Right lobe of liver (tissue), 6 donors: ENCODE measurements around the gene CD81. TPM values are rescaled to one million over a fixed set of nuclear protein-coding genes. Genes with fewer than 3 reads are reported as not detected.
A peak's percentile ranks its signal among the peaks of the same experiment; 100 is the strongest.

ENCODE experiments used
- ATAC-seq, 4 donors: fragments of 200-7000 bp; cut with Tn5 transposase; one replicate each; pipeline ENCODE4 v1.9.1; 2020; ENCODE audit warnings: mild to moderate bottlenecking in 4 of 4, moderate library complexity in 4 of 4
- DNase-seq, 3 donors: peaks; one replicate each; pipeline ENCODE4 v3.0.0-alpha.2; 2020
- H3K27ac ChIP-seq, 3 donors: fragments of 200-600 bp; one replicate each; pipeline ENCODE4 v1.8.0; 2022
- H3K27me3 ChIP-seq, 2 donors: fragments of 200-600 bp; one replicate each; pipeline ENCODE4 v1.8.0; 2022
- H3K36me3 ChIP-seq, 4 donors: fragments of 200-600 bp; sonication (generic) in 1 of 4; one replicate each; pipeline versions ENCODE4 v1.5.1 to v1.8.0; 2017 to 2022; ENCODE audit warnings: control low read depth in 1 of 4
- H3K4me1 ChIP-seq, 4 donors: fragments of 200-600 bp; sonication (generic) in 1 of 4; one replicate each; pipeline versions ENCODE4 v1.5.1 to v1.8.0; 2017 to 2022; ENCODE audit warnings: control low read depth in 1 of 4
- H3K4me3 ChIP-seq, 3 donors: fragments of 200-600 bp; one replicate each; pipeline ENCODE4 v1.8.0; 2022
- H3K9me3 ChIP-seq, 4 donors: fragments of 200-600 bp; sonication (generic) in 1 of 4; one replicate each; pipeline versions ENCODE4 v1.5.1 to v1.8.0; 2017 to 2022; ENCODE audit warnings: control low read depth in 1 of 4
- CTCF ChIP-seq, 4 donors: fragments of 200-600 bp in 3 of 4; fragments of 450-650 bp in 1 of 4; IDR thresholded peaks; one replicate each; pipeline versions ENCODE4 v1.5.1 to v1.8.0; 2016 to 2022; ENCODE audit warnings: antibody characterized with exemption in 4 of 4, mild to moderate bottlenecking in 2 of 4
- POLR2A ChIP-seq: fragments of 450-650 bp; IDR thresholded peaks from one replicate; pipeline ENCODE4 v1.6.1; 2017; ENCODE audit warnings: antibody characterized with exemption, mild to moderate bottlenecking
- WGBS: methylation state at CpG from one replicate; pipeline ENCODE4 v1.1.6; 2018; ENCODE audit warnings: low coverage, low lambda C conversion rate; ENCODE audit not compliant: insufficient coverage; ENCODE audit errors: missing lambda C conversion rate; 5-methylcytosine and 5-hydroxymethylcytosine counted together
- intact Hi-C, 2 donors: fragments of 100-400 bp; cut with DNase I; formaldehyde crosslinking; loops; one replicate each; pipeline versions ENCODE4 v1.11.2 to v1.14.1; 2022
- small RNA-seq, 2 experiments: library from RNA; depleted of rRNA; stranded (forward); fragments of <200 nt; gene quantifications; one replicate each; pipeline ENCODE3, GENCODE V24; 2016
- total RNA-seq, 6 experiments: library from RNA; depleted of rRNA in 2 of 6; stranded (reverse); fragments of >200 nt in 2 of 6; fragmentation: NEBNext Ultra II Directional in 3 of 6; extraction: Animal tissue kit (Norgen Biotek cat#: 25700) in 3 of 6; gene quantifications; one replicate each; pipeline versions ENCODE4 v1.1.0 to v1.2.4, GENCODE V29; 2016 to 2023
- donor health status: DM: no; HTN: yes; CAD: no.
- donor health status: DM: no; HTN: no; CAD: no.
- donor health status: DM: no; HTN: no; CAD: no.
- donor health status: DM: no; HTN: yes; CAD: no.
- donor health status: DM: no; HTN: yes; CAD: no.

Gene CD81
- total RNA-seq, 6 experiments from 2014 or later, result 433 to 721 (median 528) TPM

DNA sequence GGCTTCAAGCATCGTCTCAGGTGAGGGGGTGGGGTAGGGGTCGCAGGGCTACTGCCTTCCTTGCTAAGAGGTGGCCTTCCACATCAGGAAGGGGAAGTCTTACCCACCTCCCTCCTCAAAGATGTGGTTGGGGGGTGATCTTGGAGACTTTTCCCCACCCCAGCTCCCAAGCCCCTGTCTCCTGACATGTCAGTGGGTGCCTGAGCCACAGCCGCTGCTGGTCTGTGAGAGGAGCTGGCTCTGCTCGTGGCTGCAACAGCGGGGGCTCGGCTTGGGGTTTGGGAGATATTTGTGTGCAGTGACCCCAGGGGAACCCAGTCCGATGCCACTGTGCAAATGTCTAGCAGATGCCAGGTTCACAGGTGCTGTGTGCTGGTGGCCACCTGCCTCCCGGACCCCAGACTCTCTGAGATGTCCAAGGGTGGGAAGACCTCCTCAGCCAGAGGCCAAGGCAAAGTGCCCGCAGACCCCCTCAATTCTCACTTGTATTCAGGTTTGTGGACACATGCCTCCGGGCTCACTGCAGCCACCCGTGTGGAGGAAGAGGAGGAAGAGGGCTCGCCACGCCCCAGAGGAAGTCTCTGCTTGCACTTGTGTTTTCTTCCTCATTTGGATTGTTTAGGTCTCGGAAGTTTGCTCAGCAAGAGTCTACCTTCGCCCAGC, 69.6 kb downstream of the CD81 start:
- Histone ChIP-seq H3K9me3 (no peaks in the 10 kb centered on the region), H3K4me3 (no peak overlapping the region), H3K27ac (no peak overlapping the region), H3K27me3 (peaks cover 0 to 4% of the 10 kb centered on the region in 2 donors), H3K36me3 (no peaks in the 10 kb centered on the region), H3K4me1 (no peaks in the 10 kb centered on the region)
- peak in 3 of 4 donors; percentile 19 to 35 (median 26) for ATAC-seq
- DNase-seq, result peak in 2 of 3 donors; percentile 53 to 69
- no peak for TF ChIP-seq CTCF (IDR thresholded peaks at IDR 0.05)
- no peak for TF ChIP-seq POLR2A
- intact Hi-C loops, result loop anchor here in 1 of 2 donors (10.0 kb wide), 1 partner anchor 68 kb away; no protein-coding TSS in a partner anchor
- WGBS, result 17% methylated on average over 4 of the region's 15 CpGs

Small RNA genes within 50 kb of the gene (small RNA-seq; reads per million reads assigned to genes)
- gene RF00019, result 0 reads per million in 2 experiments

Other genes with a start within 250 kb of the CD81 start
- 100 to 1,000 TPM in 5 of 6 experiments, 10 to 100 TPM in 1; 86.6 to 289 (median 177) TPM for gene IGF2, start 237.9 kb upstream of the CD81 start, total RNA-seq
- gene INS, start 216.1 kb upstream of the CD81 start, total RNA-seq, result not detected
- gene TH, start 205.5 kb upstream of the CD81 start, total RNA-seq, result under 1 TPM in 2 of 6 experiments, not detected in 4; 0.51 to 0.64 TPM
- gene ASCL2, start 106.7 kb upstream of the CD81 start, total RNA-seq, result under 1 TPM; 0.42 to 0.81 (median 0.64) TPM
- gene C11orf21, start 75.4 kb upstream of the CD81 start, total RNA-seq, result under 1 TPM; 0.25 to 0.51 (median 0.39) TPM
- 1 to 10 TPM in 1 of 6 experiments, under 1 TPM in 3, not detected in 2; 0.24 to 1.2 (median 0.63) TPM for gene TSPAN32, start 75.3 kb upstream of the CD81 start, total RNA-seq
- gene TSSC4, start 23.4 kb downstream of the CD81 start, total RNA-seq, result 10 to 100 TPM; 17.6 to 27.0 (median 19.5) TPM
- gene TRPM5, start 67.2 kb downstream of the CD81 start, total RNA-seq, result not detected
- 1 to 10 TPM in 4 of 6 experiments, under 1 TPM in 2; 0.61 to 2.4 (median 1.8) TPM for gene KCNQ1, start 67.7 kb downstream of the CD81 start, total RNA-seq